ENCODE data around the gene IDH3B.
A peak's percentile ranks its signal among the peaks of the same experiment; 100 is the strongest.
"Not testable (repeated sequence)": the region's sequence is repeated elsewhere in the genome, so short reads cannot be mapped to it uniquely, and the experiment has no call there.

IDH3B gene

GRCh38 chr20:2690213-2690612 is 26.2 kb upstream of the IDH3B start:
- no peak for TF ChIP-seq CTCF (IDR thresholded peaks at IDR 0.05)
- H2AFZ ChIP-seq = no peak overlapping the region
- no peak overlapping the region for H3K9ac ChIP-seq
- no peak overlapping the region for H3K4me2 ChIP-seq (ENCODE audit: low read length)
- no peaks in the 10 kb centered on the region for H3K36me3 ChIP-seq (ENCODE audit: control insufficient read depth, insufficient read depth, low read length)
- H3K27ac ChIP-seq = no peak overlapping the region
- no peaks in the 10 kb centered on the region for H3K27me3 ChIP-seq (ENCODE audit: control insufficient read depth, insufficient read depth, low read length)
- H3K4me3 ChIP-seq (ENCODE audit: low read depth, low read length) = no peak overlapping the region
- no peaks in the 10 kb centered on the region for H3K79me2 ChIP-seq
- H3K4me1 ChIP-seq = peaks cover 6% of the 10 kb centered on the region
- no peaks in the 10 kb centered on the region for H3K9me3 ChIP-seq (ENCODE audit: control insufficient read depth, low read length)

DNA sequence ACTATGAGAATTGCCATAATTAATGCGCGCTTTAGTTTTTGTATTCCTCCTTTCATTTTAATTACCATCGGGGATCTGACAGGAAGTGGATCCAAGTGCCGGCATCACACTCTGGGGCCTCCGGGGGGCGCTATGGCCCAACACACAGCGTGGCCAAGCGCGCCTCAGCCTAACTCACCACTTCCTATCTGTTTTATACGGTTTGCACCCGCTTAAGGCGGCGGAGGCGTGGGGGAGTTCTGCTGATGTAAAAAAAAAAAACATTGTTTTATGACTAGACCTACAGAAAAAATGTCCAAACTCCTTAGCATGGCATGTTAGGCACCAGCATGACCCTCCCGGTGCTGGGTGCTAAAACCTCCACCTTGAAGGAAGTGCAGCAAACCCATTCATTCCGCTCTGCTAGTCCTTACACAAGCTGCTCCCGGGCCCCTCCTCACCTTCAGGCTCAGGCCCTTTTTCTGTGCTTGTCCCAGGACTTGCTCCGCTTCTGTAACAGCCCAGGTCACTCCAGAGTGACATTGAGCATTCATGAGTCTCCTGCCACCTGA is 24.1 kb upstream of the IDH3B start:
- H3K4me1 ChIP-seq = peaks cover 6% of the 10 kb centered on the region
- H3K27ac ChIP-seq = no peak overlapping the region
- H3K36me3 ChIP-seq (ENCODE audit: control insufficient read depth, insufficient read depth, low read length) = no peaks in the 10 kb centered on the region
- H3K27me3 ChIP-seq (ENCODE audit: control insufficient read depth, insufficient read depth, low read length) = no peaks in the 10 kb centered on the region
- H3K9ac ChIP-seq = no peak overlapping the region
- no peak overlapping the region for H3K4me2 ChIP-seq (ENCODE audit: low read length)
- H3K4me3 ChIP-seq (ENCODE audit: low read depth, low read length) = no peak overlapping the region
- H3K9me3 ChIP-seq (ENCODE audit: control insufficient read depth, low read length) = no peaks in the 10 kb centered on the region
- no peaks in the 10 kb centered on the region for H3K79me2 ChIP-seq
- peak; percentile 27 for TF ChIP-seq CTCF (IDR thresholded peaks at IDR 0.05)
- H2AFZ ChIP-seq = no peak overlapping the region

- Histone ChIP-seq H3K27ac (no peak overlapping the region), H2AFZ (no peak overlapping the region), H3K27me3 (ENCODE audit: control insufficient read depth, insufficient read depth, low read length) (no peaks in the 10 kb centered on the region), H3K4me2 (ENCODE audit: low read length) (no peak overlapping the region), H3K4me3 (ENCODE audit: low read depth, low read length) (no peak overlapping the region), H3K9me3 (ENCODE audit: control insufficient read depth, low read length) (no peaks in the 10 kb centered on the region), H3K79me2 (no peaks in the 10 kb centered on the region), H3K4me1 (peaks cover 6% of the 10 kb centered on the region), H3K36me3 (ENCODE audit: control insufficient read depth, insufficient read depth, low read length) (no peaks in the 10 kb centered on the region), H3K9ac (no peak overlapping the region)
- TF ChIP-seq CTCF (IDR thresholded peaks at IDR 0.05) = no peak
These were observed 23.5 kb upstream of the IDH3B start for GRCh38 chr20:2687514-2687913.

- H3K27ac ChIP-seq; H3K9me3 ChIP-seq (ENCODE audit: control insufficient read depth, low read length); H2AFZ ChIP-seq: not testable (repeated sequence)
These were observed 20.8 kb upstream of the IDH3B start for GRCh38 chr20:2684817-2685216.

DNA sequence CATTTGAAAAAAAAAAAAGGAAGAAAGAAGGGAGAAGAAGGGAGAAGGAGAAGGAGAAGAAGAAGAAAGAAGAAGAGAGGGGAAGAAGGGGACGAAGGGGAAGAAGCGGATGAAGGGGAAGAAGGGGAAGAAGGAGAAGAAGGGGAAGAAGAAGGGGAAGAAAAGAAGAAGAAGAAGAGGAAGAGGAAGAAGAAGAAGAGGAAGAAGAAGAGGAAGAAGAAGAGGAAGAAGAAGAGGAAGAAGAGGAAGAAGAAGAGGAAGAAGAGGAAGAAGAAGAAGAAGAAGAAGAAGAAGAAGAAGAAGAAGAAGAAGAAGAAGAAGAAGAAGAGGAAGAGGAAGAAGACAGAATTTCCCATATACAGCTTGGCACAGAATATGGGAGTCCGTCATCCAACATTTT is 18.0 kb upstream of the IDH3B start:
- H3K4me3 ChIP-seq (ENCODE audit: low read depth, low read length); H3K9me3 ChIP-seq (ENCODE audit: control insufficient read depth, low read length); H3K79me2 ChIP-seq; H3K9ac ChIP-seq; H3K4me1 ChIP-seq; H3K27me3 ChIP-seq (ENCODE audit: control insufficient read depth, insufficient read depth, low read length); H2AFZ ChIP-seq; H3K27ac ChIP-seq; H3K4me2 ChIP-seq (ENCODE audit: low read length); H3K36me3 ChIP-seq (ENCODE audit: control insufficient read depth, insufficient read depth, low read length): not testable (repeated sequence)

More at GRCh38 chr20:2684817-2685216, 20.8 kb upstream of the IDH3B start:
- H3K27me3 ChIP-seq (ENCODE audit: control insufficient read depth, insufficient read depth, low read length); H3K36me3 ChIP-seq (ENCODE audit: control insufficient read depth, insufficient read depth, low read length); H3K4me3 ChIP-seq (ENCODE audit: low read depth, low read length); H3K9ac ChIP-seq; H3K4me2 ChIP-seq (ENCODE audit: low read length); H3K4me1 ChIP-seq; H3K79me2 ChIP-seq: not testable (repeated sequence)

- Histone ChIP-seq H3K4me3 (ENCODE audit: low read depth, low read length) (no peak overlapping the region), H2AFZ (no peak overlapping the region), H3K27ac (no peak overlapping the region), H3K36me3 (ENCODE audit: control insufficient read depth, insufficient read depth, low read length) (no peaks in the 10 kb centered on the region), H3K9me3 (ENCODE audit: control insufficient read depth, low read length) (no peaks in the 10 kb centered on the region), H3K4me1 (no peaks in the 10 kb centered on the region), H3K79me2 (no peaks in the 10 kb centered on the region), H3K4me2 (ENCODE audit: low read length) (no peak overlapping the region), H3K27me3 (ENCODE audit: control insufficient read depth, insufficient read depth, low read length) (no peaks in the 10 kb centered on the region), H3K9ac (no peak overlapping the region)
- no peak for TF ChIP-seq CTCF (IDR thresholded peaks at IDR 0.05)
These were observed 16.0 kb upstream of the IDH3B start for GRCh38 chr20:2680046-2680445.

Data from parathyroid adenoma (tissue), 2 donors.